K562 (cell line): ENCODE data around the gene TNNT1. TPM values are rescaled to one million over a fixed set of nuclear protein-coding genes. Genes with fewer than 3 reads are reported as not detected.

Experiments used
- ARID1B ChIP-seq: fragments of 450-650 bp; IDR thresholded peaks from 2 replicates; pipeline ENCODE4 v1.6.1; 2016; ENCODE audit warnings: antibody characterized with exemption, mild to moderate bottlenecking, inconsistent platforms
- CBFB ChIP-seq: sonication (generic); formaldehyde crosslinking; IDR thresholded peaks from 2 replicates; pipeline ENCODE4 v1.4.0; 2020; ENCODE audit warnings: mild to moderate bottlenecking, missing genetic modification reagents
- E2F4 ChIP-seq: sonication (generic); formaldehyde crosslinking; IDR thresholded peaks from 2 replicates; pipeline ENCODE4 v1.8.0; 2022; ENCODE audit warnings: mild to moderate bottlenecking, low read depth, missing genetic modification reagents
- MAFG ChIP-seq: fragments of 450-650 bp; conservative IDR thresholded peaks from 2 replicates; pipeline ENCODE4 v1.6.1; 2016; ENCODE audit warnings: missing genetic modification characterization, missing compliant biosample characterization
- MCM7 ChIP-seq, 2 experiments: fragments of 450-650 bp; IDR thresholded peaks; 2 replicates each; pipeline ENCODE4 v1.6.1; 2016 to 2018
- MYC ChIP-seq, 2 experiments: fragments of 250-450 bp in 1 of 2; sonication (Bioruptor Pico) in 1 of 2; IDR thresholded peaks; 2 replicates each; pipeline versions ENCODE4 v1.5.1 to v1.6.1; 2012 to 2021; ENCODE audit warnings: low read depth in 2 of 2, borderline replicate concordance in 1 of 2, improper control_type of control experiment in 1 of 2, low read length in 1 of 2, mild to moderate bottlenecking in 1 of 2, moderate library complexity in 1 of 2
- NCOR1 ChIP-seq: fragments of 450-650 bp; IDR thresholded peaks from 2 replicates; pipeline ENCODE4 v1.6.1; 2016; ENCODE audit warnings: mild to moderate bottlenecking, moderate library complexity
- SRSF9 ChIP-seq: fragments of 200-400 bp; formaldehyde crosslinking; IDR thresholded peaks from 2 replicates; pipeline ENCODE4 v1.6.1; 2017; ENCODE audit warnings: low read depth, low read length, borderline replicate concordance
- SUPT5H ChIP-seq: fragments of 450-650 bp; IDR thresholded peaks from 2 replicates; pipeline ENCODE4 v1.6.1; 2016
- TEAD1 ChIP-seq, 2 experiments: fragments of 450-650 bp in 1 of 2; sonication (generic) in 1 of 2; formaldehyde crosslinking; IDR thresholded peaks; 2 replicates each; pipeline versions ENCODE4 v1.4.0 to v1.8.0; 2020 to 2022; ENCODE audit warnings: mild to moderate bottlenecking in 2 of 2, missing genetic modification reagents in 1 of 2
- ZNF174 ChIP-seq: fragments of 250-450 bp; sonication (Bioruptor Pico); IDR thresholded peaks from 2 replicates; pipeline ENCODE4 v1.4.0; 2020; ENCODE audit warnings: mild to moderate bottlenecking
- ZNF551 ChIP-seq: fragments of 250-450 bp; sonication (Bioruptor Pico); IDR thresholded peaks from 2 replicates; pipeline ENCODE4 v1.5.0; 2021; ENCODE audit warnings: mild to moderate bottlenecking, moderate library complexity
- polyA plus RNA-seq, 8 experiments: library from polyadenylated mRNA; depleted of rRNA in 4 of 8; stranded (reverse) in 5 of 8; unstranded in 3 of 8; fragments of >200 nt; fragmentation: Nextera tagmentation in 2 of 8; fragmentation: Illumina TruSeq in 1 of 8; extraction: Ambion mirVana in 2 of 8; extraction: Trizol in 1 of 8; gene quantifications; 2 replicates each; pipeline versions ENCODE4 v1.2.1 to v1.2.3, GENCODE V29; 2011 to 2014; ENCODE audit warnings: inconsistent platforms in 1 of 8, missing spikeins in 1 of 8
- total RNA-seq, 7 experiments: library from RNA; depleted of rRNA in 6 of 7; stranded (reverse); fragments of >200 nt in 6 of 7; fragmentation: Illumina TruSeq in 2 of 7; extraction: Trizol in 2 of 7; gene quantifications; 2 replicates each; pipeline versions ENCODE4 v1.2.1 to v1.2.3, GENCODE V29; 2011 to 2021; ENCODE audit warnings: low replicate concordance in 1 of 7
- TF ChIP-seq, protein P1 (sequence below): IDR thresholded peaks from 2 replicates; pipeline ENCODE4 v1.6.1; 2012; ENCODE audit warnings: low read depth, low read length, improper control_type of control experiment, borderline replicate concordance
- TF ChIP-seq, protein P2 (sequence below): fragments of 250-450 bp; sonication (Bioruptor Pico); IDR thresholded peaks from 2 replicates; pipeline ENCODE4 v1.8.0; 2021; ENCODE audit warnings: borderline replicate concordance, mild to moderate bottlenecking, moderate library complexity; ENCODE audit not compliant: poor library complexity, severe bottlenecking
- TF ChIP-seq, protein P3 (sequence below): sonication (generic); formaldehyde crosslinking; IDR thresholded peaks from 2 replicates; pipeline ENCODE4 v1.8.0; 2022; ENCODE audit warnings: mild to moderate bottlenecking, missing genetic modification reagents
- TF ChIP-seq, protein P4 (sequence below): fragments of 250-450 bp; sonication (Bioruptor Pico); IDR thresholded peaks from 2 replicates; pipeline ENCODE4 v1.8.0; 2022; ENCODE audit warnings: inconsistent platforms, mild to moderate bottlenecking, moderate library complexity, borderline replicate concordance
- TF ChIP-seq, protein P5 (sequence below): sonication (generic); formaldehyde crosslinking; IDR thresholded peaks from 2 replicates; pipeline ENCODE4 v1.8.0; 2022; ENCODE audit warnings: mild to moderate bottlenecking, missing genetic modification reagents, borderline replicate concordance

The TNNT1 gene
- total and polyA plus RNA-seq, 9 of the 15 experiments (the other 6 are each of a cell fraction or from before 2014, with no cell fraction given), result 31.8 to 390 (median 227) TPM

DNA sequence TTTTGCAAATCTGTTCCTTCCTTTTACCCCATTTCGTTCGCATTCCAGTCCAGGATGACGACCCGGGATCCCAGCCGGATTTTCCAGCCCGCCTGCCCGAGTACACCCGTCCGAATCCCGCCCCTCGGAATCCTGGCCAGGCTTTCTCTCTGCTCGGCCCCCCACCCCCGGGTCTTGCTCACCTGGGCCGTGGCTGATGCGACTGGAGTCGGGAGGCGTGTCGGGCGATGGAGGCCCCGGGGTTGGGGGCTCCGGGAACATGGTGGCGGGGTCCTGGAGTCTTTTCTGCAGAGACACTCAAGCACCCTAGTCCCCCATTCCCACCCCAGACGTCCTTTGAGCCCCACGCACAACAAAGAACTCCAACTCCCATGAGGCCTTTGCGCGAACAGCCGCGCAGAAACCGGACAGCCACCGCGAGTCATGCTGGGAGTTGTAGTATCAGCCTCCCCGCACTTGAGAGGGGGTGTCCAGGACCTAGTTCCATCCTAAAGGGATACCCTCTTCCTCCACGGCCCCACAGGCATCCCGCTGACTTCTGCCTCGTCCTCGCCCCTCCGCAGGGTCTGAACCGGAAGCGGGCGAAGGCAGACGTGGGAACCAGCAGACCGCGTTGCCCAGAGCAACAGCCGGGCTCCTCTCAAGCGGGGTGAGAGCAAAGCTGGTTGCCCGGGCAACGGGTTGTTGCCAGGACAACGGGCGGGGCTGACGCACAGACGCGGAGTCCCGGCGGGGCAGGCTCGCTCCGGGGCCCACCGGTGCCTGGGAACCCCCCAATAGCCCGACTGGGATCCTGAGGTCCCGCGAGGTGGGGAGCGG, 30.0 kb upstream of the TNNT1 start (continued):
- TF ChIP-seq, protein P1, sequence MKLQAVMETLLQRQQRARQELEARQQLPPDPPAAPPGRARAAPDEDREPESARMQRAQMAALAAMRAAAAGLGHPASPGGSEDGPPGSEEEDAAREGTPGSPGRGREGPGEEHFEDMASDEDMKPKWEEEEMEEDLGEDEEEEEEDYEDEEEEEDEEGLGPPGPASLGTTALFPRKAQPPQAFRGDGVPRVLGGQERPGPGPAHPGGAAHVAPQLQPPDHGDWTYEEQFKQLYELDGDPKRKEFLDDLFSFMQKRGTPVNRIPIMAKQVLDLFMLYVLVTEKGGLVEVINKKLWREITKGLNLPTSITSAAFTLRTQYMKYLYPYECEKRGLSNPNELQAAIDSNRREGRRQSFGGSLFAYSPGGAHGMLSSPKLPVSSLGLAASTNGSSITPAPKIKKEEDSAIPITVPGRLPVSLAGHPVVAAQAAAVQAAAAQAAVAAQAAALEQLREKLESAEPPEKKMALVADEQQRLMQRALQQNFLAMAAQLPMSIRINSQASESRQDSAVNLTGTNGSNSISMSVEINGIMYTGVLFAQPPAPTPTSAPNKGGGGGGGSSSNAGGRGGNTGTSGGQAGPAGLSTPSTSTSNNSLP, result no peak
- no peak for TF ChIP-seq MAFG (tag)
- no peak for TF ChIP-seq CBFB (CRISPR knock-in tag)
- no peak for TF ChIP-seq SRSF9
- TF ChIP-seq NCOR1, result no peak
- no peak for TF ChIP-seq E2F4 (CRISPR knock-in tag)
- TF ChIP-seq, protein P2, sequence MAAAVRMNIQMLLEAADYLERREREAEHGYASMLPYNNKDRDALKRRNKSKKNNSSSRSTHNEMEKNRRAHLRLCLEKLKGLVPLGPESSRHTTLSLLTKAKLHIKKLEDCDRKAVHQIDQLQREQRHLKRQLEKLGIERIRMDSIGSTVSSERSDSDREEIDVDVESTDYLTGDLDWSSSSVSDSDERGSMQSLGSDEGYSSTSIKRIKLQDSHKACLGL (CRISPR knock-in tag), result no peak
- no peak for TF ChIP-seq MYC (IDR thresholded peaks at IDR 0.05; ENCODE audit: low read depth, low read length)
- TF ChIP-seq MYC (CRISPR knock-in tag; IDR thresholded peaks at IDR 0.05; ENCODE audit: borderline replicate concordance, low read depth), result 0 out of 2 replicates have a peak, but pooled peaks have one; percentile 35
- TF ChIP-seq, protein P3, sequence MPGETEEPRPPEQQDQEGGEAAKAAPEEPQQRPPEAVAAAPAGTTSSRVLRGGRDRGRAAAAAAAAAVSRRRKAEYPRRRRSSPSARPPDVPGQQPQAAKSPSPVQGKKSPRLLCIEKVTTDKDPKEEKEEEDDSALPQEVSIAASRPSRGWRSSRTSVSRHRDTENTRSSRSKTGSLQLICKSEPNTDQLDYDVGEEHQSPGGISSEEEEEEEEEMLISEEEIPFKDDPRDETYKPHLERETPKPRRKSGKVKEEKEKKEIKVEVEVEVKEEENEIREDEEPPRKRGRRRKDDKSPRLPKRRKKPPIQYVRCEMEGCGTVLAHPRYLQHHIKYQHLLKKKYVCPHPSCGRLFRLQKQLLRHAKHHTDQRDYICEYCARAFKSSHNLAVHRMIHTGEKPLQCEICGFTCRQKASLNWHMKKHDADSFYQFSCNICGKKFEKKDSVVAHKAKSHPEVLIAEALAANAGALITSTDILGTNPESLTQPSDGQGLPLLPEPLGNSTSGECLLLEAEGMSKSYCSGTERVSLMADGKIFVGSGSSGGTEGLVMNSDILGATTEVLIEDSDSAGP, result no peak
- TF ChIP-seq ARID1B, result no peak
- TF ChIP-seq, protein P4, sequence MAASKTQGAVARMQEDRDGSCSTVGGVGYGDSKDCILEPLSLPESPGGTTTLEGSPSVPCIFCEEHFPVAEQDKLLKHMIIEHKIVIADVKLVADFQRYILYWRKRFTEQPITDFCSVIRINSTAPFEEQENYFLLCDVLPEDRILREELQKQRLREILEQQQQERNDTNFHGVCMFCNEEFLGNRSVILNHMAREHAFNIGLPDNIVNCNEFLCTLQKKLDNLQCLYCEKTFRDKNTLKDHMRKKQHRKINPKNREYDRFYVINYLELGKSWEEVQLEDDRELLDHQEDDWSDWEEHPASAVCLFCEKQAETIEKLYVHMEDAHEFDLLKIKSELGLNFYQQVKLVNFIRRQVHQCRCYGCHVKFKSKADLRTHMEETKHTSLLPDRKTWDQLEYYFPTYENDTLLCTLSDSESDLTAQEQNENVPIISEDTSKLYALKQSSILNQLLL (CRISPR knock-in tag), result no peak
- no peak for TF ChIP-seq TEAD1 (CRISPR knock-in tag; IDR thresholded peaks at IDR 0.05)
- no peak for TF ChIP-seq MCM7 (IDR thresholded peaks at IDR 0.05)
- TF ChIP-seq ZNF551 (CRISPR knock-in tag), result no peak
- TF ChIP-seq ZNF174, result no peak
- TF ChIP-seq, protein P5, sequence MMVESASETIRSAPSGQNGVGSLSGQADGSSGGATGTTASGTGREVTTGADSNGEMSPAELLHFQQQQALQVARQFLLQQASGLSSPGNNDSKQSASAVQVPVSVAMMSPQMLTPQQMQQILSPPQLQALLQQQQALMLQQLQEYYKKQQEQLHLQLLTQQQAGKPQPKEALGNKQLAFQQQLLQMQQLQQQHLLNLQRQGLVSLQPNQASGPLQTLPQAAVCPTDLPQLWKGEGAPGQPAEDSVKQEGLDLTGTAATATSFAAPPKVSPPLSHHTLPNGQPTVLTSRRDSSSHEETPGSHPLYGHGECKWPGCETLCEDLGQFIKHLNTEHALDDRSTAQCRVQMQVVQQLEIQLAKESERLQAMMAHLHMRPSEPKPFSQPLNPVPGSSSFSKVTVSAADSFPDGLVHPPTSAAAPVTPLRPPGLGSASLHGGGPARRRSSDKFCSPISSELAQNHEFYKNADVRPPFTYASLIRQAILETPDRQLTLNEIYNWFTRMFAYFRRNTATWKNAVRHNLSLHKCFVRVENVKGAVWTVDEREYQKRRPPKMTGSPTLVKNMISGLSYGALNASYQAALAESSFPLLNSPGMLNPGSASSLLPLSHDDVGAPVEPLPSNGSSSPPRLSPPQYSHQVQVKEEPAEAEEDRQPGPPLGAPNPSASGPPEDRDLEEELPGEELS (CRISPR knock-in tag), result no peak
- TF ChIP-seq SUPT5H, result no peak
